Adipose tissue (tissue), 3 donors: ENCODE measurements around the gene NDRG3. TPM values are rescaled to one million over a fixed set of nuclear protein-coding genes. Genes with fewer than 3 reads are reported as not detected.
"Not testable (repeated sequence)": the region's sequence is repeated elsewhere in the genome, so short reads cannot be mapped to it uniquely, and the experiment has no call there.

Source experiments
- H3K27ac ChIP-seq: one replicate; pipeline ENCODE4 v1.5.1; 2013; ENCODE audit warnings: low read depth, low read length
- WGBS, 3 donors: extraction: QIAGEN DNeasy Blood & Tissue Kit; methylation state at CpG; one replicate each; pipeline ENCODE4 v1.1.7; 2013; 5-methylcytosine and 5-hydroxymethylcytosine counted together
- polyA plus RNA-seq, 3 donors: library from polyadenylated mRNA; stranded (reverse); fragments of 200-250 nt; gene quantifications; one replicate each; pipeline ENCODE4 v1.2.3, GENCODE V29; 2013
- donor health status: healthy with polysubstance abuse.
- donor health status: Bipolar disorder and iron deficiency.
- donor health status: healthy.

Gene NDRG3
- polyA plus RNA-seq, 3 donors = 8.4 to 24.4 (median 9.0) TPM

GRCh38 chr20:36629719-36630681 is 115.9 kb downstream of the NDRG3 start:
- no peak overlapping the region for H3K27ac ChIP-seq
- WGBS, 3 donors = 63 to 76% (median 67%) methylated on average over 15 of the region's 15 CpGs

DNA sequence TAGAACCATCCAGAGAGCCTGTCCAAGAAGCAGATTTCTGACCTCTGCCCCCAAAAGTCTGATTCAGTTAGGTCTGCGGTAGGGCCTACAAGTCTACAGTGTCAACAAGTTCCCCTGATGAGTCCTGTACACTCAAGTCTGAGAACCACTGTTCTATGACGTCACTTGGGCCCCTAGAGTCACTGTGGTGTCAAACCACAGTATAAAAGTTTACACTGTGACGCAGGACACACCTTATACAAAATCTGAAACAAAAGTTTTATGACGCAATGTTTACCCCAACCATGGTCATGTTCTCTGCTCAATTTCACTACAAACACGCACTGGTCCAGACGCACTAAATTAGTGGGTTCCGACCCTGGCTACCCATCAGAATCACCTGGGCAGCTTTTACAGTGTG is 117.8 kb downstream of the NDRG3 start:
- 78 to 89% (median 88%) methylated on average over 7 of the region's 7 CpGs for WGBS, 3 donors
- no peak overlapping the region for H3K27ac ChIP-seq

DNA sequence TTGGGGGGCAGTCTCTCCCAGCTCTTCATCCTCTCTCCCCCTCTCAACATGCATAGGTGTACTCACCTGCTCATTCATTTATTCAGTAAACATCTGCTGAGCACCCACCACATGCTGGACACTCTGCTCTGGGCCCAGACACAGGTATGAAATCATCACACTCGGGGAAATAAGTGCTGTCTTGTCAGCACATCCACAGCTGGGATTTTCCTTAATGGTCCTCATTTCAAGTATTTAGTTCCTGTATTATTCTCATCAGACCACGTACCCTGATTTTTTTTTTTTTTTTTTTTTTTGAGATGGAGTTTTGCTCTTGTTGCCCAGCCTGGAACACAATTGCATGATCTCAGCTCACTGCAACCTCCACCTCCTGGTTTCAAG is 121.0 kb downstream of the NDRG3 start:
- 72 to 96% (median 86%) methylated on average over 1 to 2 of the region's 2 CpGs for WGBS, 3 donors

GRCh38 chr20:36624068-36624943 is 121.6 kb downstream of the NDRG3 start:
- 34 to 65% (median 63%) methylated on average over 14 of the region's 14 CpGs for WGBS, 3 donors
- H3K27ac ChIP-seq = no peak overlapping the region

More for the DNA sequence above, 121.0 kb downstream of the NDRG3 start:
- no peak overlapping the region for H3K27ac ChIP-seq

DNA sequence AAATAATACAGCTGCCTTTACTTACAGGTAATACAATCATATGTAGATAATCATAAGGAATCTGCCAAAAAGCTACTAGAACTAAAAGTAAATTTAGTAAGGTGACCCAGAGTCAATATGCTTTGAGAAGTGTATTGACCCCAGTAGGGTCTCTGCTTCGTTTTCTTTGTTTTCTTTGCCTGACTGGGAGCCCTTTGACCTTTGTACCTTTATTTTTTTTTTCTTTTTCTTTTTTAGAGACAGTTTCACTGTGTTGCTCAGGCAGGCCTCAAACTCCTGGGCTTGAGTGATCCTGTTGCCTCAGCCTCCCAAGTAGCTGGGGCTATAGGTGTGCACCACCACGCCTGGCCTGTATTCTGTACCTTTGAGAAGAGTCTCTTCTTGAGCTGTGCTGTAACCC is 122.4 kb downstream of the NDRG3 start:
- 68 to 96% (median 96%) methylated on average over 2 of the region's 2 CpGs for WGBS, 3 donors
- H3K27ac ChIP-seq = no peak overlapping the region

DNA sequence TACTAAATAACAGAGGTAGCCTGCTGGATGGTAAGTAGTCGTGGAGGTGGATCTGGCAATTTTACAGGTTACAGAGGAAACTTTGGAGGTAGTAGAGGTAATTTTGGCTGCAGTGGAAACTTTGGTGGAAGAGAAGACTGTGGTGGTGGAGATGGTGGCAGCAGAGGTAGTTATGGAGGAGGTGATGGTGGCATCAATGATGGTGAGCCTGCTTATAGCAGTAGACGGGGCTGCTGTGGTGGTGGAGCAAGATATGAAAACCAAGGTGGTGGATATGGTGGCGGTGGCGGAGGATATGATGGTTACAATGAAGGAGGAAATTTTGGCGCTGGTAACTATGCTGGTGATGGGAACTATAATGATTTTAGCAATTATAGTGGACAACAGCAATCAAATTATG is 125.0 kb downstream of the NDRG3 start:
- 93 to 96% (median 95%) methylated on average over 5 of the region's 5 CpGs for WGBS, 3 donors
- no peak overlapping the region for H3K27ac ChIP-seq

DNA sequence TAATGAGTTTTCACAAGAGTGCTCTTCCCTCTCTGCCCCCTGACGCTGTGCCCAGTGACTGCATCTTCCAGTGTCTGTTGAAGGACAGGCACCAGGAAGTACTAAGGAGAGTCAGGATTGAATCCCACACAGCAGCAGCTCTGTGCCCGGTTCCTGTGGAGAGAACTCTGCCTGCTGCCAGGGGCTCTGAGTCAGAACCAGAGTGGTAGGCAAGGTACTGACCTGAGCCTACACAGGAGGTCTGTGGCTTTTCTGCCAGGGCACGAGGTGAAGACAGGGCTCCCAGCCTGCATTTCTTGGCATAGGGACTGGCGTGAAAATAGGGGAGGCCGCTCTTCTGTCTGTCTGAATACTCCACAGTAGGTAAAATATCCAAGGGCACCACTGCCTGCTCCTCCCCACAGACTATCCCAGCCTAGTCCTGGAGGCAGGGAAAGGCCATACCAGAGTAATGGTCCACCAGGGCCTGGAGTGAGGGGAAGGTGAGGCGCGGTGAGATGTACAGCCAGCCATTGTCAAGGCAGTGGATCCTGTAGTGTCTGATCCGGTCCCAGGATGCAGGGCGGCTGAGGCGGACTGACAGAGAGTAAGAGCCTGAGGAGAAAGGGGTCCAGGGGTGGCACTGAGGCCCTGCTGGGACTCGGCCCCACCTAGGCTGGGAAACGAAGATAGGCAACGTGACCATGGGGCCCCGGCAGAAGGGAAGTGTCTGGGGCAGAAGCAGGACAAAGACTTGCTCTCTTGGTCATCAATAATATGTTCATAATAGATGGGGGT is 130.9 kb downstream of the NDRG3 start:
- WGBS, 3 donors = 84 to 85% (median 85%) methylated on average over 14 of the region's 14 CpGs

GRCh38 chr20:36613974-36614373 is 131.9 kb downstream of the NDRG3 start:
- no peak overlapping the region for H3K27ac ChIP-seq
- 36 to 84% (median 79%) methylated on average over 3 of the region's 3 CpGs for WGBS, 3 donors

More for the DNA sequence above, 130.9 kb downstream of the NDRG3 start:
- no peak overlapping the region for H3K27ac ChIP-seq

GRCh38 chr20:36611625-36612024 is 134.3 kb downstream of the NDRG3 start:
- H3K27ac ChIP-seq = no peak overlapping the region
- 78 to 89% (median 87%) methylated on average over 5 of the region's 5 CpGs for WGBS, 3 donors

- 85 to 93% (median 85%) methylated on average over 6 of the region's 6 CpGs for WGBS, 3 donors
Measured at GRCh38 chr20:36608388-36608728, 137.5 kb downstream of the NDRG3 start.

GRCh38 chr20:36607586-36608387 is 138.1 kb downstream of the NDRG3 start:
- no peak overlapping the region for H3K27ac ChIP-seq
- 69 to 72% (median 70%) methylated on average over 7 of the region's 7 CpGs for WGBS, 3 donors

More at GRCh38 chr20:36608388-36608728, 137.5 kb downstream of the NDRG3 start:
- not testable (repeated sequence) for H3K27ac ChIP-seq

- WGBS, 3 donors = 1% methylated on average over 31 of the region's 31 CpGs
- H3K27ac ChIP-seq = peak overlapping the region; percentile 84
Measured at GRCh38 chr20:36606158-36607066, 139.5 kb downstream of the NDRG3 start.

DNA sequence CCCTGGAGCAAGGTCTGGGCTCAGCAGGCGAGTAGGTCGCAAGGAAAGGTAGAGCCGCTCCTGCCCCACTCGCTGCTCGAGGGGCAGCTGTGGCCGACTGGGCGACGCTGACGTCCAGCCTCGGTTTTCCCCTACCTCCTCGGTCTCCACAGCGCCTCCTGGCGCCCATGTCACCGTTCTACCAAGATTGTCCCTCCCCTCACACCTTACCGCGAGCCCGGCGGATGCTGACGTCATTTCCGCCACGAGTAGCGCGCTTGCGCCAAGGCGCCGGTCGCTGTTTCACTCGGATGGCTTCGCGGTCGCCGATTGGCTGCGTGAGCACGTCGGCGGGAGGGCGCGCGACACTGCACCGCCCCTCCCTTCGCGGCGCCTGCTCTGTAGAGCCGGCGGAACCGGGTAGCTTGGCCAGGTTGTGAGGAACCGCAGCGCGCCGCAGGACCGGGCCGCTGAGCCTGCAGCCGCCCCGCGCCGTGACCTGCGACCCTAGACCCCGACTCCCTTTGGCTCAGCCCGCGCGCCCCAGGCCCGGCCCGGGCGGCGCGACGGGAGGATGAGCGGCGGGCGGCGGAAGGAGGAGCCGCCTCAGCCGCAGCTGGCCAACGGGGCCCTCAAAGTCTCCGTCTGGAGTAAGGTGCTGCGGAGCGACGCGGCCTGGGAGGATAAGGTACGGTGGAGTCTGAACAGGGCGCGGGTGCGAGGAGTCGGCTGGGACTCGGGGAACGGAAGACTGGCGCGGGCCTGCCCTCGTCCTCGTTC is 140.3 kb downstream of the NDRG3 start, which contains the start of gene RAB5IF:
RAB5IF (plus strand) TSS at position 381 of the 759 bp plus-strand sequence; CDS start at position 554, 173 bp downstream.
- peak within 1 kb of the TSS; percentile 84 for H3K27ac ChIP-seq
- WGBS, 3 donors = 0% methylated on average over 79 to 90 of the region's 90 CpGs

GRCh38 chr20:36604952-36605398 is 140.9 kb downstream of the NDRG3 start:
- 32 to 59% (median 33%) methylated on average over 15 of the region's 15 CpGs for WGBS, 3 donors
- H3K27ac ChIP-seq = peak overlapping the region; percentile 66
